ENCODE data around the gene ARFGEF3. TPM values are rescaled to one million over a fixed set of nuclear protein-coding genes. Genes with fewer than 3 reads are reported as not detected.

Gene ARFGEF3
- total RNA-seq, 1 experiment from 2014 or later, result 7.8 TPM

DNA sequence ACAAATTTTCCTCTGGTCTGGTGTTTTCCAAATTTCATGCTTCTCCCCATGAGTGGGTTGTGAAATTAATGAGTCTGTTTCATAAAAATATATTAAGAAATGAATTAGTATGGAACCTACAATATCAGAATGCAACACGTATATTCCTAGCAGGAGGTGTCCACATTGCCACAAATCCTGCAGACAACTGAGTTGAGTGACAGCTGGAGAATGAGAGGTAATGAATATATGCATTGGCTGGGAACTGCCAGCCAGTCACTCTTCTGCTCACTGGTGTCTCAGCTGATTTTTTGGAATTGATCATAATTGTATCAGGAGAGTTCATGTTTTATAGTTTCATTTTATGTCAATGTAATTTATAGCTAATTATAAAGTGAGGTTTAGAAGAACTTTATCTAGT, 6.3 kb upstream of the ARFGEF3 start:
- H3K4me2 ChIP-seq (ENCODE audit: low read length), result no peak overlapping the region
- TF ChIP-seq, protein P1, sequence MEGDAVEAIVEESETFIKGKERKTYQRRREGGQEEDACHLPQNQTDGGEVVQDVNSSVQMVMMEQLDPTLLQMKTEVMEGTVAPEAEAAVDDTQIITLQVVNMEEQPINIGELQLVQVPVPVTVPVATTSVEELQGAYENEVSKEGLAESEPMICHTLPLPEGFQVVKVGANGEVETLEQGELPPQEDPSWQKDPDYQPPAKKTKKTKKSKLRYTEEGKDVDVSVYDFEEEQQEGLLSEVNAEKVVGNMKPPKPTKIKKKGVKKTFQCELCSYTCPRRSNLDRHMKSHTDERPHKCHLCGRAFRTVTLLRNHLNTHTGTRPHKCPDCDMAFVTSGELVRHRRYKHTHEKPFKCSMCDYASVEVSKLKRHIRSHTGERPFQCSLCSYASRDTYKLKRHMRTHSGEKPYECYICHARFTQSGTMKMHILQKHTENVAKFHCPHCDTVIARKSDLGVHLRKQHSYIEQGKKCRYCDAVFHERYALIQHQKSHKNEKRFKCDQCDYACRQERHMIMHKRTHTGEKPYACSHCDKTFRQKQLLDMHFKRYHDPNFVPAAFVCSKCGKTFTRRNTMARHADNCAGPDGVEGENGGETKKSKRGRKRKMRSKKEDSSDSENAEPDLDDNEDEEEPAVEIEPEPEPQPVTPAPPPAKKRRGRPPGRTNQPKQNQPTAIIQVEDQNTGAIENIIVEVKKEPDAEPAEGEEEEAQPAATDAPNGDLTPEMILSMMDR (conservative IDR thresholded peaks at IDR 0.05; ENCODE audit: low read depth, low read length), result no peak
- TF ChIP-seq EZH2phosphoT487 (IDR thresholded peaks at IDR 0.05; ENCODE audit: borderline replicate concordance, low read length) (no peak), EZH2 (IDR thresholded peaks at IDR 0.05; ENCODE audit: low read length, unreplicated experiment) (no peak)
- ATAC-seq (no peak), DNase-seq (no peak)
- no peaks in the 10 kb centered on the region for H3F3A ChIP-seq (ENCODE audit: low read length, unreplicated experiment)
- H3K36me3 ChIP-seq (ENCODE audit: low read depth, low read length), result no peaks in the 10 kb centered on the region
- BruUV-seq (replicated peaks), result no TSS peak
- ChIA-PET CTCF (no interaction called here), POLR2A (ENCODE audit: unreplicated experiment) (interaction anchor here (0.6 kb wide), 1 partner anchor 211 kb away, joined by 3 read pairs; no protein-coding TSS in a partner anchor)
- H4K20me1 ChIP-seq (ENCODE audit: low read length), result no peaks in the 10 kb centered on the region
- no peaks in the 10 kb centered on the region for H3K9me3 ChIP-seq (ENCODE audit: low read length)
- no peak overlapping the region for H3K4me3 ChIP-seq (ENCODE audit: low read length)
- no peak overlapping the region for H3K9ac ChIP-seq (ENCODE audit: low read length)
- H3K9me2 ChIP-seq (replicated peaks; ENCODE audit: low read length), result no peaks in the 10 kb centered on the region
- H2AFZ ChIP-seq (ENCODE audit: low read length), result no peak overlapping the region
- 0 out of 2 replicates have a peak, but pooled peaks cover 12% of the 10 kb centered on the region for H3K27me3 ChIP-seq (ENCODE audit: low read length)
- no peaks in the 10 kb centered on the region for H3K4me1 ChIP-seq (ENCODE audit: insufficient read depth, low read length)
- no peaks in the 10 kb centered on the region for H3K79me2 ChIP-seq (ENCODE audit: low read length)
- no peak overlapping the region for H3K27ac ChIP-seq (ENCODE audit: low read length)
- intact Hi-C loops (cut with micrococcal nuclease), result no loop called here

DNA sequence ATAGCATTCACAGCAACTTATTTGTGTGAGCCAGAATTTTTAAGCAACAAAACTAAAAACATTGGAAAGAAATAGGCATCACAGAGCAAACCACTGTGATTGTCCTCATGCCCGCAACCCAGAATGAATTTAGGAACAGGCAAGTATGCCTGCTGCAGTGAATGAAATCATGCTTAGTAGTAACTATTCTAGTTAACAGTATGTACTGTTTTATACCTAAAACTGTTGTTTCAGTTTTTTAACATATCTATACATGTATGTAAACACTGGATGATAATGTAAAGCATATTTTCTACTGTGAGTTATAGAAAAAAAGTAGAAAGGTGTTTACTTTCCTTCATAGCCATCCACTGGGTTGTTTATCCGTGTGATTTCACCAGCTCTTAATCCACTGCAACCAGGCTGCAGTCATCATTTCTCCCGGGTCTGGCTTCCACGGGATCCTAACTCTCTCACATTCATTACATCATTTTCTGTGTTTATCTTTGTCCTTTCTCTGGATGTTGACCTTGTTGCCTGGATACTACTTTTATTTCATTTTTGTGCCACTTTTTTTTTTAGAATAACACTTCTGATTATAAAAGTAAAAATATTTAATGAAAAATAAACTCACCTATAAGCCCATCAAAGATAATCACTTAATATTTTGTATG, 3.6 kb upstream of the ARFGEF3 start:
- Histone ChIP-seq H3K27me3 (ENCODE audit: low read length) (peaks cover 19% of the 10 kb centered on the region; the same call in 1 of the 2 replicates), H2AFZ (ENCODE audit: low read length) (no peak overlapping the region), H3K27ac (ENCODE audit: low read length) (no peak overlapping the region), H3K9me2 (replicated peaks; ENCODE audit: low read length) (no peaks in the 10 kb centered on the region), H3K4me3 (ENCODE audit: low read length) (no peak overlapping the region), H3F3A (ENCODE audit: low read length, unreplicated experiment) (no peaks in the 10 kb centered on the region), H3K9me3 (ENCODE audit: low read length) (no peaks in the 10 kb centered on the region), H3K4me1 (ENCODE audit: insufficient read depth, low read length) (peaks cover 11% of the 10 kb centered on the region), H3K79me2 (ENCODE audit: low read length) (peaks cover 10% of the 10 kb centered on the region), H4K20me1 (ENCODE audit: low read length) (no peaks in the 10 kb centered on the region), H3K4me2 (ENCODE audit: low read length) (no peak overlapping the region), H3K36me3 (ENCODE audit: low read depth, low read length) (no peaks in the 10 kb centered on the region), H3K9ac (ENCODE audit: low read length) (no peak overlapping the region)
- ChIA-PET CTCF (no interaction called here), POLR2A (ENCODE audit: unreplicated experiment) (no interaction called here)
- no TSS peak for BruUV-seq (replicated peaks)
- ATAC-seq (no peak), DNase-seq (no peak)
- intact Hi-C loops (cut with micrococcal nuclease), result no loop called here
- TF ChIP-seq EZH2phosphoT487 (IDR thresholded peaks at IDR 0.05; ENCODE audit: borderline replicate concordance, low read length), result no peak
- TF ChIP-seq, protein P1 (conservative IDR thresholded peaks at IDR 0.05; ENCODE audit: low read depth, low read length), result no peak
- no peak for TF ChIP-seq EZH2 (IDR thresholded peaks at IDR 0.05; ENCODE audit: low read length, unreplicated experiment)

DNA sequence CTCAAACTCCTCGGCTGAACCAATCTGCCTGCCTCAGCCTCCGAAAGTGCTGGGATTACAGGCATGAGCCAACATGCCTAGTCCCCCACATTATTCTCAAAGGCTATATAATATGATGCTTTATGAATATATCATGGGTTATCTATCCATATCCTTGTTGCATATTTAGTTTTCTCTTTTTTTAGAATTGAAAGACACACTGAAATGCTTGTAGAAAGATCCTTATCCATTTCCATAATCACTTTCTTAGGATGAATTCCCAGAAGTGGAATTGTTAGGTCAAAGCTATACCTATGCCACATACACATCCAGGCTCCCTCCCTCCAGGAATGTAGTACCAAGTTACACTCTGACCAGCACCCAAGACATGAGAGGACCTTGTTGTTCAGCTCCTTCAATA, 2.5 kb upstream of the ARFGEF3 start:
- no peak overlapping the region for H3K4me2 ChIP-seq (ENCODE audit: low read length)
- H3K9ac ChIP-seq (ENCODE audit: low read length), result no peak overlapping the region
- no TSS peak for BruUV-seq (replicated peaks)
- intact Hi-C loops (cut with micrococcal nuclease), result no loop called here
- H3F3A ChIP-seq (ENCODE audit: low read length, unreplicated experiment), result no peaks in the 10 kb centered on the region
- no peaks in the 10 kb centered on the region for H3K9me2 ChIP-seq (replicated peaks; ENCODE audit: low read length)
- TF ChIP-seq EZH2phosphoT487 (IDR thresholded peaks at IDR 0.05; ENCODE audit: borderline replicate concordance, low read length), result no peak
- TF ChIP-seq, protein P1 (conservative IDR thresholded peaks at IDR 0.05; ENCODE audit: low read depth, low read length), result no peak
- H3K9me3 ChIP-seq (ENCODE audit: low read length), result no peaks in the 10 kb centered on the region
- no peak overlapping the region for H3K27ac ChIP-seq (ENCODE audit: low read length)
- no peaks in the 10 kb centered on the region for H4K20me1 ChIP-seq (ENCODE audit: low read length)
- no peak overlapping the region for H2AFZ ChIP-seq (ENCODE audit: low read length)
- H3K4me1 ChIP-seq (ENCODE audit: insufficient read depth, low read length), result peaks cover 18% of the 10 kb centered on the region
- ATAC-seq (no peak), DNase-seq (no peak)
- ChIA-PET CTCF (no interaction called here), POLR2A (ENCODE audit: unreplicated experiment) (no interaction called here)
- peaks cover 19% of the 10 kb centered on the region; the same call in 1 of the 2 replicates for H3K27me3 ChIP-seq (ENCODE audit: low read length)
- no peak overlapping the region for H3K4me3 ChIP-seq (ENCODE audit: low read length)
- peaks cover 21% of the 10 kb centered on the region for H3K79me2 ChIP-seq (ENCODE audit: low read length)
- no peaks in the 10 kb centered on the region for H3K36me3 ChIP-seq (ENCODE audit: low read depth, low read length)
